SU-DHL-6 (cell line): ENCODE data around the gene AIFM2.

Source experiments
- CTCF ChIP-seq: fragments of 200-600 bp; sonication (generic); IDR thresholded peaks from one replicate; pipeline ENCODE4 v1.5.1; 2017; ENCODE audit warnings: antibody characterized with exemption, mild to moderate bottlenecking, low read length, moderate library complexity; ENCODE audit not compliant: insufficient read depth, poor library complexity, severe bottlenecking
- EZH2phosphoT487 ChIP-seq: fragments of 200-600 bp; sonication (generic), shearing (Covaris generic); conservative IDR thresholded peaks from 2 replicates; pipeline ENCODE4 v1.6.1; 2018; ENCODE audit warnings: mild to moderate bottlenecking, antibody characterized with exemption, low read length, moderate library complexity, mixed read lengths

- TF ChIP-seq CTCF (no peak), EZH2phosphoT487 (no peak)
Measured at GRCh38 chr10:70098271-70098670, 34.4 kb downstream of the AIFM2 start.
